GM19397 (cell line): ENCODE results near the gene AMPD1.

Experiments used
- ATAC-seq: cut with Tn5 transposase; IDR thresholded peaks from one replicate; pipeline ENCODE4 v1.9.1; 2021; ENCODE audit warnings: mild to moderate bottlenecking, moderate library complexity; ENCODE audit not compliant: unreplicated experiment

AMPD1 gene

GRCh38 chr1:114695430-114696058 is at the start of gene AMPD1:
AMPD1 (minus strand) TSS chr1:114695546; CDS start chr1:114695471, 75 bp downstream.
- no peak for ATAC-seq

GRCh38 chr1:114741963-114742746 is 46.8 kb upstream of the AMPD1 start:
- no peak for ATAC-seq

GRCh38 chr1:114740331-114740730 is 45.0 kb upstream of the AMPD1 start:
- ATAC-seq: no peak

- ATAC-seq: no peak
These were observed 42.0 kb upstream of the AMPD1 start for GRCh38 chr1:114737314-114737849.

- no peak for ATAC-seq
These were observed 40.1 kb upstream of the AMPD1 start for GRCh38 chr1:114735479-114735878.

GRCh38 chr1:114729782-114730181 is 34.4 kb upstream of the AMPD1 start:
- ATAC-seq: no peak

- no peak for ATAC-seq
These were observed 33.2 kb upstream of the AMPD1 start for GRCh38 chr1:114728553-114728952.

GRCh38 chr1:114725230-114725629 is 29.9 kb upstream of the AMPD1 start:
- ATAC-seq: no peak

- ATAC-seq: no peak
These were observed 28.6 kb upstream of the AMPD1 start for GRCh38 chr1:114723915-114724314.

- ATAC-seq: no peak
These were observed 28.1 kb upstream of the AMPD1 start for GRCh38 chr1:114723457-114723856.

GRCh38 chr1:114720492-114720891 is 25.1 kb upstream of the AMPD1 start:
- ATAC-seq: no peak

GRCh38 chr1:114719424-114719787 is 24.1 kb upstream of the AMPD1 start:
- ATAC-seq: no peak

- no peak for ATAC-seq
These were observed 23.5 kb upstream of the AMPD1 start for GRCh38 chr1:114718661-114719423.

GRCh38 chr1:114716304-114717170 is 21.2 kb upstream of the AMPD1 start, which contains the start of gene NRAS:
NRAS (minus strand) TSS chr1:114716771; CDS start chr1:114716160, 611 bp downstream.
- ATAC-seq: peak; percentile 97

- peak; percentile 2 for ATAC-seq
These were observed 20.6 kb upstream of the AMPD1 start for GRCh38 chr1:114715952-114716303.

GRCh38 chr1:114712977-114713376 is 17.6 kb upstream of the AMPD1 start:
- no peak for ATAC-seq

GRCh38 chr1:114710360-114710759 is 15.0 kb upstream of the AMPD1 start:
- no peak for ATAC-seq

- no peak for ATAC-seq
These were observed 12.3 kb upstream of the AMPD1 start for GRCh38 chr1:114707604-114708003.

GRCh38 chr1:114703242-114703641 is 7.9 kb upstream of the AMPD1 start:
- no peak for ATAC-seq

GRCh38 chr1:114702737-114703136 is 7.4 kb upstream of the AMPD1 start:
- no peak for ATAC-seq

GRCh38 chr1:114701931-114702330 is 6.6 kb upstream of the AMPD1 start:
- ATAC-seq: no peak
